ENCODE results near the gene ETV3. TPM values are rescaled to one million over a fixed set of nuclear protein-coding genes. Genes with fewer than 3 reads are reported as not detected.
"Not testable (repeated sequence)": the region's sequence is repeated elsewhere in the genome, so short reads cannot be mapped to it uniquely, and the experiment has no call there.

ETV3 gene
- total RNA-seq (10.6 and 21.0 TPM in 2 replicates), polyA plus RNA-seq (5.6 and 9.9 TPM in 2 replicates)

DNA sequence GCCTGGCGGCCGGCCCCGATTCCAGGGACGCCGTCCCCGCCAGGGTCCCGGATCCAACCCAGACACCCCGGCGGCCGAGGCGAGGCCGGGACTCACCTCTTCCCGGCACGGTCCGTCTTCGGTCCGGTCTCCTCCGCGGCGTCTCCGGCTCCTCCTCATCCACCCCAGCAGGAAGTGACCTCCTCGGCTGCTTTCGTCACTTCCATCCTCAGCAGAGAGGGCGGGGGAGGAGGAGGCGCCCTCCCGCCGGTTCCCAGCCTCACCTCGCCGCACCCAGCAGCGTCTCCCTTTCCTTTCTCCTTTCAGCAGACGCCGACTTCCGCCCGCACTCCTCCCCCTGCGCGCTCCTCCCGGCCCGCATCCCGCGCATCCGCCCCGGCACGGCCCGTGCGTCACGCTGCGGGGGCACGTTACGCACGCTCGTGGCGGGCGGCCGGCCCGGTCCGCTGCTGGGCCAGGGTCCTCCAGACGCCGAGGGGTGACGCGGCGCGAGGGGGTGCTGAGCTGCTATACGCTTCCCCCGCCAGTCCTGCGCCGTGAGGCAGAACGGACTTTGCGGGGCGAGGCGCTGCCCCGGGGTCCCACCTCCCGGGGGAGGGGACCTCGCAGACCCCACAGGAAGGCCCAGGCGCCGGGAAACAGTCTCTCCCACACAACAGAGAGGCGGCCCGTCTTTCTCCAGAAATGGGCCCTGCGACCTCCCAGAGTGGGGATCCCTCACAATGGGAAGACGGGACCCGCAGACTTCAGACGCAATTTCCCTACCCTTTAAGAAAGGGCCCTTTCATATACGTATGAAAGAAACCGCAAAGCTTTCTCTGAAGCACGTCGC, at the start of gene ETV3:
Gene ETV3, minus strand, starts transcription at position 176 of the 832 bp plus-strand sequence. CDS start 2,043 bp downstream, outside the sequence.
- H3K27me3 ChIP-seq = no peaks in the 10 kb centered on the region
- peak within 1 kb of the TSS; percentile 94 for H3K4me3 ChIP-seq
- H3K27ac ChIP-seq = peak within 1 kb of the TSS; percentile 96
- DNase-seq (ENCODE audit: low read depth in 1 of 2, low spot score in 1 of 2) = peak; percentile 92 to 97
- peaks cover 27% of the 10 kb centered on the region for H3K36me3 ChIP-seq
- H3K4me1 ChIP-seq (ENCODE audit: low read depth) = peaks cover 14% of the 10 kb centered on the region
- TF ChIP-seq, protein P1, sequence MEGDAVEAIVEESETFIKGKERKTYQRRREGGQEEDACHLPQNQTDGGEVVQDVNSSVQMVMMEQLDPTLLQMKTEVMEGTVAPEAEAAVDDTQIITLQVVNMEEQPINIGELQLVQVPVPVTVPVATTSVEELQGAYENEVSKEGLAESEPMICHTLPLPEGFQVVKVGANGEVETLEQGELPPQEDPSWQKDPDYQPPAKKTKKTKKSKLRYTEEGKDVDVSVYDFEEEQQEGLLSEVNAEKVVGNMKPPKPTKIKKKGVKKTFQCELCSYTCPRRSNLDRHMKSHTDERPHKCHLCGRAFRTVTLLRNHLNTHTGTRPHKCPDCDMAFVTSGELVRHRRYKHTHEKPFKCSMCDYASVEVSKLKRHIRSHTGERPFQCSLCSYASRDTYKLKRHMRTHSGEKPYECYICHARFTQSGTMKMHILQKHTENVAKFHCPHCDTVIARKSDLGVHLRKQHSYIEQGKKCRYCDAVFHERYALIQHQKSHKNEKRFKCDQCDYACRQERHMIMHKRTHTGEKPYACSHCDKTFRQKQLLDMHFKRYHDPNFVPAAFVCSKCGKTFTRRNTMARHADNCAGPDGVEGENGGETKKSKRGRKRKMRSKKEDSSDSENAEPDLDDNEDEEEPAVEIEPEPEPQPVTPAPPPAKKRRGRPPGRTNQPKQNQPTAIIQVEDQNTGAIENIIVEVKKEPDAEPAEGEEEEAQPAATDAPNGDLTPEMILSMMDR (IDR thresholded peaks at IDR 0.05; ENCODE audit: low read depth, low read length) = no peak
- no peaks in the 10 kb centered on the region for H3K9me3 ChIP-seq (ENCODE audit: low read depth)

DNA sequence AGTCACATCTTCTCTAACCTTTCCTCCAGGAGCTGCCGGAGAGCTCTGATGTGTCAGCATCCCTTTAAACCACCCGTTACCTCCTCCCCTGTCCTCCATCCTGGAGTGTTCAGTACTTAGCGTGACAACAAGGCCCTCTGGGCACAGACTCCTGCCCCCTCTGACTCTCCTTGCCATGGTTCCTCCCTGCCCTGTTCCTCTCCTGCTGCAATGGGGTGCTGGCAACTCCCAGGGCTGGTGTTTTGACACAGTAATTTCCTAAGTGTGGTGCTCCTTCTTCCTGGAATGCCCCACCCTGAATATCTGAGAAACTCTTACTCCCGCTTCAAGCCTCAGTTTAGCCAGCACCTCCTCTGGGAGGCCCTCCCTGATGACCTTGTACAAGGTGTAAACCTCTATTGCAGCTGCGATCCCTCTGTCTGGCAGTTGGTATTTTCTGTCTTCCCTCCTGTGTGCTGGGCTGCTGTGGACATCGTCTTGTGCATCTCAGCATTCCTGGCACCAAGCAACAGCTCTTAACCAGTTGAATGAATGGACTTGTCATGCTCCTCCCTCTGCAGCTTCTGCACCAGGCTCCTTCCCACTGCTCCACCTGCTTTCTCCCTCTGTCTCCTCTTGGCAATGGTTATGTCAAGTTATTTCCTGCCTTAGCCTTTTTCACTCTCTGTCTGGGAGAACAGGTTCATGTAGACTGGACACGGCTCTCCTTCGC, 48.2 kb upstream of the ETV3 start:
- H3K27me3 ChIP-seq = no peaks in the 10 kb centered on the region
- H3K36me3 ChIP-seq = no peaks in the 10 kb centered on the region
- DNase-seq (ENCODE audit: low read depth in 1 of 2, low spot score in 1 of 2) = no peak
- H3K9me3 ChIP-seq (ENCODE audit: low read depth) = no peaks in the 10 kb centered on the region
- H3K4me3 ChIP-seq = no peak overlapping the region
- H3K27ac ChIP-seq = no peak overlapping the region
- no peaks in the 10 kb centered on the region for H3K4me1 ChIP-seq (ENCODE audit: low read depth)
- TF ChIP-seq, protein P1 (IDR thresholded peaks at IDR 0.05; ENCODE audit: low read depth, low read length) = no peak

DNA sequence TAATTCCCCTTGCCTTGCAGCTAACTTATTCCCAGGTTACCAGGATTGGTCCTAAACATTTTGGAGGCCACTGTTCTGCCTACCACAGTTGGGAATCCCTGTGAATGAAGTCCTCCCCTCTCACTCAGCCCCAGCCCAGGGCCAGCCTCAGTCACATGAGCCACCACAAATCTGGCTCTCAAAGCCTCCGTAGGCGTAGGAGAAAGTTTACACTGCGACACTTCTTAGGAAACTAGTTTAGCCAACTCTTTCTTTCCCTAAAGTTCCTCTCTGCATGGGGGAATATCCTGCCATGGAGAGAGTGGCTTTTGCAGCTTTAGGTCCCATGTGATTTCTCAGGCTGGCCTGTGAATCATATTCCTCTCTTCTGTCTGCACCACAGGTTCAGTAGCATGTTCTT, 45.7 kb upstream of the ETV3 start:
- Histone ChIP-seq H3K27ac (no peak overlapping the region), H3K4me1 (ENCODE audit: low read depth) (no peaks in the 10 kb centered on the region), H3K9me3 (ENCODE audit: low read depth) (no peaks in the 10 kb centered on the region), H3K27me3 (no peaks in the 10 kb centered on the region), H3K36me3 (no peaks in the 10 kb centered on the region), H3K4me3 (no peak overlapping the region)
- TF ChIP-seq, protein P1 (IDR thresholded peaks at IDR 0.05; ENCODE audit: low read depth, low read length) = no peak
- no peak for DNase-seq (ENCODE audit: low read depth in 1 of 2, low spot score in 1 of 2)

DNA sequence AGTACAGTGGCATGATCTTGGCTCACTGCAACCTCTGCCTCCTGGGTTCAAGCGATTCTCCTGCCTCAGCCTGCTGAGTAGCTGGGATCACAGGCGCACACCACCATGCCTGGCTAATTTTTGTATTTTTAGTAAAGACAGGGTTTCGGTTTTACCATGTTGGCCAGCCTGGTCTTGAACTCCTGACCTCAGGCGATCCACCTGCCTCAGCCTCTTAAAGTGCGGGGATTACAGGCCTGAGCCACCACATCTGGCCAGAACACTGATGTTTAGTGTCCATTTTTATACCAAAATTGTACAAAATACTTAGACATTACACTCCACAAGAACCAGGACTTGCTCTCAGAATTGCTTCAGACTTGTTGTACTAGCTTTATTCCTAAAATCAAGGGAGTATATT, 44.2 kb upstream of the ETV3 start:
- DNase-seq (ENCODE audit: low read depth in 1 of 2, low spot score in 1 of 2); H3K9me3 ChIP-seq (ENCODE audit: low read depth); H3K4me1 ChIP-seq (ENCODE audit: low read depth); H3K4me3 ChIP-seq; H3K36me3 ChIP-seq; H3K27ac ChIP-seq; H3K27me3 ChIP-seq: not testable (repeated sequence)

DNA sequence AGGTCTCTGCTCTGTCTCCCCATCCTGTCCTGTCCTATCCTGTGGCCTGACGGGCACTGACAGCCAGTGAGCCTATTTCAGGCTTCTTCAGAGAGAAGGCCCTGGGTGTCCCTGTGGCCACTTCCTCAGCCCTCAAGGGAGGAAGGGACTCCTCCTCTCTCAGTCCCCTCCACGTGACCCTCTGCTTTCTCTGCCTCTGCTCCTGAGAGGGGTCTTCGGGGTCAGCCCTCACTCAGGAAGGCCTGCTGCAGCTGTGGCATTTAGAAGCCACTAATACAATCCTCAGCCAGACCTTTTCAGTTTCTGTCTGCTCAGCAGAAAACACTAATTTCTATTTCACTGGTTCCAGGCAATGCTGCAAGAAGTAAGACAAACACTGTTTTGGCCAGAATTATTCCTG, 43.6 kb upstream of the ETV3 start:
- Histone ChIP-seq H3K4me3 (no peak overlapping the region), H3K27me3 (no peaks in the 10 kb centered on the region), H3K9me3 (ENCODE audit: low read depth) (no peaks in the 10 kb centered on the region), H3K36me3 (no peaks in the 10 kb centered on the region), H3K27ac (no peak overlapping the region), H3K4me1 (ENCODE audit: low read depth) (no peaks in the 10 kb centered on the region)
- TF ChIP-seq, protein P1 (IDR thresholded peaks at IDR 0.05; ENCODE audit: low read depth, low read length) = no peak
- DNase-seq (ENCODE audit: low read depth in 1 of 2, low spot score in 1 of 2) = no peak

DNA sequence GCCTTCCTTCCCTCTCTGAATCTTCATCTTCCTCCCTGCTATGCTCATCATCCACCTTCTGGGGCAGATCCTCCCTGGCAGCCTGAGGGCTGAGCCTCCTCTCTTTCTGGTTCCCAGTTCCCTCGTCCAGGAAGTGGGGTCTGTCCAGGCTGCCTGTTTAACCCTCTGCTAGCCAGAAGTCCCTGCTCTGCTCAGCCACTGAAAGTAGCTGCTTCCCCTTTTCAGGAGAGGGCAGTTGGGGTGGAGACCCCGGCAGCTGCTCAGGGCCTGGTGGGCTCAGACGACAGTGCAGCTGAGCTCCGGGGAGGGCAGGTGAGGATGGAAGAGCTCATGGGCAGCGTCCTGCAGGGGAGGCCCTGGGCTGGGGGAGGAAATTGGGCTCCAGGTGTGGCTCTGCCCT, 43.1 kb upstream of the ETV3 start:
- Histone ChIP-seq H3K27ac (no peak overlapping the region), H3K36me3 (no peaks in the 10 kb centered on the region), H3K4me3 (no peak overlapping the region), H3K27me3 (no peaks in the 10 kb centered on the region), H3K4me1 (ENCODE audit: low read depth) (no peaks in the 10 kb centered on the region), H3K9me3 (ENCODE audit: low read depth) (no peaks in the 10 kb centered on the region)
- no peak for DNase-seq (ENCODE audit: low read depth in 1 of 2, low spot score in 1 of 2)
- TF ChIP-seq, protein P1 (IDR thresholded peaks at IDR 0.05; ENCODE audit: low read depth, low read length) = no peak

Data from cardiac muscle cell (in vitro differentiated cells and primary cell).